Right cardiac atrium (tissue), 5 donors: ENCODE data around the gene ACHE. TPM values are rescaled to one million over a fixed set of nuclear protein-coding genes. Genes with fewer than 3 reads are reported as not detected.
A peak's percentile ranks its signal among the peaks of the same experiment; 100 is the strongest.
"Not testable (repeated sequence)": the region's sequence is repeated elsewhere in the genome, so short reads cannot be mapped to it uniquely, and the experiment has no call there.

Experiments used
- ATAC-seq, 2 donors: fragments of 200-7000 bp; cut with Tn5 transposase; one replicate each; pipeline versions ENCODE4 v1.8.0 to v1.9.1; 2020; ENCODE audit warnings: moderate library complexity in 2 of 2, mild to moderate bottlenecking in 1 of 2
- DNase-seq, 3 donors: peaks; one replicate each; pipeline ENCODE4 v3.0.0-alpha.2; 2020
- H3K27ac ChIP-seq: one replicate; pipeline ENCODE4 v1.5.1; 2013; ENCODE audit warnings: mild to moderate bottlenecking, low read length, control low read depth, moderate library complexity
- H3K27me3 ChIP-seq: one replicate; pipeline ENCODE4 v1.6.1; 2013; ENCODE audit not compliant: control insufficient read depth, insufficient read depth
- H3K4me1 ChIP-seq: one replicate; pipeline ENCODE4 v1.6.1; 2013; ENCODE audit warnings: low read length; ENCODE audit not compliant: control insufficient read depth, insufficient read depth
- H3K4me3 ChIP-seq: one replicate; pipeline ENCODE4 v1.5.1; 2013; ENCODE audit warnings: low read length, control low read depth
- H3K9me3 ChIP-seq: one replicate; pipeline ENCODE4 v1.6.1; 2013; ENCODE audit warnings: low read length; ENCODE audit not compliant: control insufficient read depth
- WGBS: extraction: QIAGEN DNeasy Blood & Tissue Kit; methylation state at CpG from one replicate; pipeline ENCODE4 v1.1.7; 2013; 5-methylcytosine and 5-hydroxymethylcytosine counted together
- intact Hi-C, 4 donors: fragments of 100-400 bp; cut with DNase I; formaldehyde crosslinking; loops; one replicate each; pipeline versions ENCODE4 v1.11.0 to v1.14.0; 2022 to 2023
- long read RNA-seq, 4 donors: library from polyadenylated mRNA; unstranded; transcript quantifications; one replicate each; pipeline ENCODE4 v2.0.0, GENCODE V29; 2020 to 2021
- polyA plus RNA-seq: library from polyadenylated mRNA; stranded (reverse); fragments of 200-250 nt; gene quantifications from one replicate; pipeline ENCODE4 v1.2.3, GENCODE V29; 2013
- total RNA-seq, 4 donors: library from RNA; stranded (reverse); fragmentation: NEBNext Ultra II Directional; extraction: Animal tissue kit (Norgen Biotek cat#: 25700); gene quantifications; one replicate each; pipeline ENCODE4 v1.2.1, GENCODE V29; 2021
- donor health status: healthy with polysubstance abuse.
- donor health status: DM: no; HTN: yes; CAD: no.
- donor health status: DM: no; HTN: no; CAD: no.
- donor health status: DM: no; HTN: yes; CAD: no; lungs with severe emphysema.
- donor health status: DM: yes; HTN: yes; CAD: no.

Gene ACHE
- total RNA-seq (10 to 100 TPM; 13.7 to 32.5 (median 22.7) TPM), polyA plus RNA-seq (11.3 TPM)
- long read RNA-seq, donor 1, transcript ACHE-201 (5 exons, 2,168 nt), result major isoform, 16 of 37 reads
- long read RNA-seq, donor 1, partial matches to known transcripts, result 4 of 37 reads
- long read RNA-seq, donor 1, other reads (novel, unspliced or antisense), result 10 of 37 reads
- long read RNA-seq, donor 2, transcript ACHE-201 (5 exons, 2,168 nt), result major isoform, 15 of 31 reads
- long read RNA-seq, donor 2, transcript ACHE-204 (4 exons, 2,218 nt), result minor isoform, 5 of 31 reads
- long read RNA-seq, donor 2, partial matches to known transcripts, result 2 of 31 reads
- long read RNA-seq, donor 2, other reads (novel, unspliced or antisense), result 7 of 31 reads
- long read RNA-seq, donor 3, transcript ACHE-204 (4 exons, 2,218 nt), result minor isoform, 10 of 176 reads
- long read RNA-seq, donor 3, transcript ACHE-207 (5 exons, 2,160 nt), result minor isoform, 5 of 176 reads
- long read RNA-seq, donor 3, transcript ACHE-201 (5 exons, 2,168 nt), result major isoform, 88 of 176 reads
- long read RNA-seq, donor 3, partial matches to known transcripts, result 10 of 176 reads
- long read RNA-seq, donor 3, other reads (novel, unspliced or antisense), result 57 of 176 reads
- long read RNA-seq, donor 4, transcript ACHE-201 (5 exons, 2,168 nt), result major isoform, 32 of 55 reads
- long read RNA-seq, donor 4, partial matches to known transcripts, result 3 of 55 reads
- long read RNA-seq, donor 4, other reads (novel, unspliced or antisense), result 13 of 55 reads

DNA sequence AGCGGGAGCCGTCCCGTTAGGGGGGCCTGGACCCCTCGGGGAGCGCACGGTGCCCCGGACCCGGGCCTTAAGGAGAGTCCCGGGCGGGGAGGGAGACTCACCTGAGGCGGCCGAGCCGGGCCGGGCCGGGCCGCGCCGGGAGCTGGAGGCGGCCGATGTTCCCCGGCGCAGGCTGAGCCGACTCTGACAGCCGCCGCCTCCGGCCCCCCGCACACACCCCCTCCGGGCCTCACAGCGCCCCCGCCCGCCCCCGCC is at the start of gene ACHE:
Gene ACHE (minus strand): TSS at position 188 of the 255 bp plus-strand sequence. CDS start 1,656 bp downstream, outside the sequence.
- H3K4me3 ChIP-seq, result peak within 1 kb of the TSS; percentile 53
- H3K27ac ChIP-seq, result no peak within 1 kb of the TSS
- no peaks in the 10 kb centered on the region for H3K27me3 ChIP-seq
- ATAC-seq, result peak; percentile 4 to 20
- H3K4me1 ChIP-seq, result no peaks in the 10 kb centered on the region
- under 1% methylated on average over 31 of the region's 32 CpGs for WGBS
- no peak for DNase-seq
- no peaks in the 10 kb centered on the region for H3K9me3 ChIP-seq
- intact Hi-C loops, result loop anchor here in 3 of 4 donors (5.0 to 10.0 kb wide), 3 partner anchors 162 to 269 kb away; partner anchors contain the start of gene VGF (in 1 of the 3)

DNA sequence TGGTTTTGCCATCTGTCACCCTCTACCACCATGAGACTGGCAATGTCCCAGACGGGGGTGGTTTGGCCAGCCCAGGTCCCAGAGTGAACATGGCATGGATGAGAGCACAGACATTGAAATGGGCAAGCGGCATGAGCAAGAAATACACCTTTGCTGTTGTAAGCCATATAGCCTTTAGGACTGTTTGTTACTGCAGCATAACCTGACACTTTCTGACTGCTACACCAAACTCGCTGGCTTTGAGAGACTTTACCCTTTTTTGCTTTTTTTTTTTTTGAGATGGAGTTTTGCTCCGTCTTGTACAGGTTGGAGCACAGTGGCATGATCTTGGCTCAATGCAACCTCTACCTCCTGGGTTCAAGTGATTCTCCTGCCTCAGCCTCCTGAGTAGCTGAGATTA is 48.5 kb upstream of the ACHE start:
- Histone ChIP-seq H3K27me3 (no peaks in the 10 kb centered on the region), H3K4me1 (no peaks in the 10 kb centered on the region), H3K9me3 (no peaks in the 10 kb centered on the region), H3K4me3 (no peak overlapping the region), H3K27ac (no peak overlapping the region)
- intact Hi-C loops, result no loop called here
- ATAC-seq (no peak), DNase-seq (no peak)
- WGBS, result 81% methylated on average over 4 of the region's 4 CpGs

DNA sequence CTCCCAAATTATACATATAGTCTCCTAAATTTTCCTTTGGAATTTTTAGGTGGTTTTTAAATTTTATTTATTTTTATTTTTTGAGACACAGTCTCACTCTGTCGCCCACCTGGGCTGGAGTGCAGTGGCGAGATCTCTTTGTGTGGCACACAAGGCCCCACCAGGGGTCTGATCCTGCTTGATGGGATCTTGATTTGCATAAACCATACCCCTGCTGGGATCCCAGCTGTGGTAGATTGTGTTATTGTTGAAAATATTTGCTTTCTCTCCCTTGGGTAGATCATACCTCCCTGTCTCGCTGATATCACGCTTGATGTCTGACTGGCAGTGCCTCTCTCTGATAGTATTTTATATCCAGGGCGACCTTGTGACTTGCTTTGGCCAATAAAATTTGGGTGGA is 48.0 kb upstream of the ACHE start:
- Histone ChIP-seq H3K27me3 (no peaks in the 10 kb centered on the region), H3K27ac (no peak overlapping the region), H3K9me3 (no peaks in the 10 kb centered on the region), H3K4me3 (no peak overlapping the region), H3K4me1 (no peaks in the 10 kb centered on the region)
- intact Hi-C loops, result no loop called here
- ATAC-seq (no peak), DNase-seq (no peak)
- 79% methylated on average over 5 of the region's 5 CpGs for WGBS

- H3K4me1 ChIP-seq, result no peaks in the 10 kb centered on the region
- DNase-seq, result no peak
- WGBS, result 76% methylated on average over 9 of the region's 9 CpGs
- H3K27me3 ChIP-seq, result no peaks in the 10 kb centered on the region
- intact Hi-C loops, result no loop called here
- ATAC-seq, result no peak
- H3K9me3 ChIP-seq, result no peaks in the 10 kb centered on the region
- H3K27ac ChIP-seq, result no peak overlapping the region
- no peak overlapping the region for H3K4me3 ChIP-seq
Measured at GRCh38 chr7:100942045-100942774, 46.5 kb upstream of the ACHE start.

DNA sequence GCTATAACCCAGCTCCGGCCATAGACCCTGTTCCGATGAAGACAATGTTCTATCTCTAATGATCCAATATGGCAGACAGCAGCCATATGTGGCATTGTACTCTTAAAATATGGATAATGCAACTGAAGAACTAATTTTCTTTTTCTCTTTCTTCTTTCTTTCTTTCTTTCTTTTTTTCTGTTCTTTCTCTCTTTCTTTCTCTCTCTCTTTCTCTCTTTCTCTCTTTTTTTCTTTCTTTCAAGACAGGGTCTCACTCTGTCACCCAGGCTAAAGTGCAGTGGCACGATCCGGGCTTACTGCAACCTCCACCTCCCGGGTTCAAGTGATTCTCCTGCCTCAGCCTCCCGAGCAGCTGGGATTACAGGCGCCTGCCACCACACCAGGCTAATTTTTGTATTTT is 40.5 kb upstream of the ACHE start:
- H3K27ac ChIP-seq, H3K27me3 ChIP-seq, intact Hi-C loops, ATAC-seq, H3K9me3 ChIP-seq, H3K4me1 ChIP-seq, DNase-seq, H3K4me3 ChIP-seq: not testable (repeated sequence)
- 89% methylated on average over 7 of the region's 7 CpGs for WGBS

DNA sequence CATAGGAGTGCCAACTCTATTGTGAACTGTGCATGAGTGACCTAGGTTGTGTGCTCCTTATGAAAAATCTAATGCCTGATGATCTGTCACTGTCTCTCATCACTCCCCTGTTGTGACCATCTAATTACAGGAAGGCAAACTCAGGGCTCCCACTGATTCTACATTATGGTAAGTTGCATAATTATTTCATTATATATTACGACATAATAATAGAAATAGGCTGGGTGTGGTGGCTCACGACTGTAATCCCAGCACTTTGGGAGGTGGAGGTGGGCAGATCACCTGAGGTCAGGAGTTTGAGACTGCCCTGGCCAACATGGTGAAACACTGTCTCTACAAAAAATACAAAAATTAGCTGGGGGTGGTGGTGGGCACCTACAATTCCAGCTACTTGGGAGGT is 39.7 kb upstream of the ACHE start:
- ATAC-seq, H3K27me3 ChIP-seq, intact Hi-C loops, DNase-seq, H3K4me3 ChIP-seq, H3K27ac ChIP-seq, H3K4me1 ChIP-seq, H3K9me3 ChIP-seq: not testable (repeated sequence)
- 75% methylated on average over 2 of the region's 2 CpGs for WGBS

- Histone ChIP-seq H3K4me3 (no peak overlapping the region), H3K27ac (no peak overlapping the region), H3K27me3 (no peaks in the 10 kb centered on the region), H3K4me1 (no peaks in the 10 kb centered on the region), H3K9me3 (no peaks in the 10 kb centered on the region)
- WGBS, result 61% methylated on average over 4 of the region's 4 CpGs
- no peak for ATAC-seq
- intact Hi-C loops, result no loop called here
- DNase-seq, result no peak
Measured at GRCh38 chr7:100933734-100934133, 38.0 kb upstream of the ACHE start.

DNA sequence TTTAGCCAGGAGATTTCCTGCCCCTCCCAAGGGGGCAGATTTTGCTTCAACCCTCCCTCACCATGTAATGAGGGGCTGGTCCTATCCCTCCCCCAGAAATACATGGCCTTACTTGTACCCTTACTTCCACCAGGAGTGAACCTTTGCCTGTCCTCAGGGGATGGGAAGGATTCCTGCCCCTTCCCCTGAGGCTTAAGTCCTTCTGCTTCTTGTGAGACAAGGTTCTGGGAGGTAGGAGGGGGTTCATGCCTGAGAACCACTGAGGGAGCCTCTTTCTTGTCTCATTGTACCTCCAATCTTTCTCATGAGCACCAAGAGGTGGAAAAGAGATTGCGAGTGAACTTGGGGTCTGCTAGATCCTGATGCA is 34.1 kb upstream of the ACHE start:
- Histone ChIP-seq H3K27me3 (no peaks in the 10 kb centered on the region), H3K27ac (no peak overlapping the region), H3K4me1 (no peaks in the 10 kb centered on the region), H3K4me3 (no peak overlapping the region), H3K9me3 (no peaks in the 10 kb centered on the region)
- DNase-seq, result no peak
- no peak for ATAC-seq
- intact Hi-C loops, result no loop called here
- WGBS, result 92% methylated on average over 1 of the region's 1 CpG

- H3K27ac ChIP-seq, H3K27me3 ChIP-seq, H3K9me3 ChIP-seq, intact Hi-C loops, ATAC-seq, H3K4me1 ChIP-seq, H3K4me3 ChIP-seq, DNase-seq: not testable (repeated sequence)
- 38% methylated on average over 4 of the region's 4 CpGs for WGBS
Measured at GRCh38 chr7:100923616-100924015, 27.9 kb upstream of the ACHE start.

DNA sequence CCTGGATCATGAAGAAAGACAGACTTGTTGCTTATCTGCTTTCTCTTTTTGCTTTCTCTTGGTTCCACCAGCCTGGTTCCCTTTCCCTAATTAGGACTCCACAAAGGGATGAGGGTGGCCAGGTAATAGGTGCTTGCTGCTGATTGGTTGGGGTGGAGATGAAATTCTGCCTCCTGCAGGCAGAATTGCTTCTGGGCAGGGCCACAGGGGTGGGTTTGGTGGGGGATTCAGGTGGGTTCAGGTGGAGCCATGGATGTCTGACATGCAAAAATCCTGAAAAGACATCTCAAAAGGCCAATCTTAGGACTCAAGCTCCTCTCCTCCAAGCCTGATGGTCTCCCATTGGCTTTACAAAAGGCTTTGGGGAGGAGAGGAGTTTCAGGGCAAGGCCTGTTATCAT is 25.4 kb upstream of the ACHE start:
- no peak for ATAC-seq
- Histone ChIP-seq H3K27me3 (no peaks in the 10 kb centered on the region), H3K9me3 (no peaks in the 10 kb centered on the region), H3K4me1 (no peaks in the 10 kb centered on the region), H3K4me3 (no peak overlapping the region), H3K27ac (no peak overlapping the region)
- no peak for DNase-seq
- intact Hi-C loops, result no loop called here

GRCh38 chr7:100919779-100920437 is 24.2 kb upstream of the ACHE start:
- 70% methylated on average over 9 of the region's 9 CpGs for WGBS
- ATAC-seq, result not testable (repeated sequence)

More at GRCh38 chr7:100919779-100920437, 24.2 kb upstream of the ACHE start:
- intact Hi-C loops, H3K27ac ChIP-seq, DNase-seq, H3K4me1 ChIP-seq, H3K4me3 ChIP-seq, H3K9me3 ChIP-seq, H3K27me3 ChIP-seq: not testable (repeated sequence)
